WTC11 (cell line): ENCODE measurements around the gene KDM3B. TPM values are rescaled to one million over a fixed set of nuclear protein-coding genes. Genes with fewer than 3 reads are reported as not detected.
A peak's percentile ranks its signal among the peaks of the same experiment; 100 is the strongest.

Source experiments
- ATAC-seq: fragments of 200-7000 bp; cut with Tn5 transposase; 2 replicates; pipeline ENCODE4 v1.10.0; 2021; ENCODE audit warnings: mild to moderate bottlenecking, moderate library complexity
- CTCF ChIA-PET: fragments of 300-600 bp; sonication (Branson Sonifier 250); formaldehyde crosslinking; loops from one replicate; lab custom pipeline; 2021; ENCODE audit warnings: antibody characterized with exemption; lab: Charles Lee
- POLR2A ChIA-PET: fragments of 350-600 bp; sonication (Branson Sonifier 250); formaldehyde crosslinking; loops from one replicate; lab custom pipeline; 2021; ENCODE audit warnings: antibody characterized with exemption; lab: Charles Lee
- DNase-seq: peaks from one replicate; pipeline ENCODE4 v3.0.0; 2021; ENCODE audit warnings: low spot score
- H3K27ac Mint-ChIP-seq: 2 replicates; pipeline ENCODE4 v1.8.0; 2021; ENCODE audit warnings: mixed read lengths
- H3K27me3 Mint-ChIP-seq: 2 replicates; pipeline ENCODE4 v1.8.0; 2021; ENCODE audit warnings: low read depth, mild to moderate bottlenecking, moderate library complexity, mixed read lengths
- H3K36me3 Mint-ChIP-seq: 2 replicates; pipeline ENCODE4 v1.8.0; 2021; ENCODE audit warnings: mixed read lengths
- H3K4me1 Mint-ChIP-seq: 2 replicates; pipeline ENCODE4 v1.8.0; 2022; ENCODE audit warnings: mixed read lengths
- H3K4me3 Mint-ChIP-seq: 2 replicates; pipeline ENCODE4 v1.8.0; 2021; ENCODE audit warnings: mild to moderate bottlenecking, moderate library complexity, mixed read lengths
- H3K9me3 Mint-ChIP-seq: 2 replicates; pipeline ENCODE4 v1.8.0; 2021; ENCODE audit warnings: mixed read lengths
- E2F4 ChIP-seq: sonication (generic); formaldehyde crosslinking; IDR thresholded peaks from 2 replicates; pipeline ENCODE4 v1.8.1; 2022; ENCODE audit warnings: low read depth, mild to moderate bottlenecking, moderate library complexity, missing genetic modification reagents, borderline replicate concordance
- E2F5 ChIP-seq: sonication (generic); formaldehyde crosslinking; IDR thresholded peaks from 2 replicates; pipeline ENCODE4 v1.8.1; 2022; ENCODE audit warnings: mild to moderate bottlenecking, moderate library complexity, missing genetic modification reagents
- GABPB1 ChIP-seq: sonication (generic); formaldehyde crosslinking; IDR thresholded peaks from 2 replicates; pipeline ENCODE4 v1.8.1; 2023; ENCODE audit warnings: mild to moderate bottlenecking, missing genetic modification reagents
- IRF2 ChIP-seq: sonication (generic); formaldehyde crosslinking; IDR thresholded peaks from 2 replicates; pipeline ENCODE4 v1.8.0; 2022; ENCODE audit warnings: low read depth, missing genetic modification reagents, borderline replicate concordance
- KAT7 ChIP-seq: sonication (generic); formaldehyde crosslinking; IDR thresholded peaks from 2 replicates; pipeline ENCODE4 v1.8.1; 2023; ENCODE audit warnings: missing genetic modification reagents, mild to moderate bottlenecking, borderline replicate concordance
- MYBL2 ChIP-seq: sonication (generic); formaldehyde crosslinking; IDR thresholded peaks from 2 replicates; pipeline ENCODE4 v1.8.1; 2023; ENCODE audit warnings: mild to moderate bottlenecking, moderate library complexity, missing genetic modification reagents
- SMAD4 ChIP-seq: sonication (generic); formaldehyde crosslinking; IDR thresholded peaks from 2 replicates; pipeline ENCODE4 v1.8.0; 2022; ENCODE audit warnings: mild to moderate bottlenecking, missing genetic modification reagents
- STAT6 ChIP-seq: sonication (generic); formaldehyde crosslinking; conservative IDR thresholded peaks from 2 replicates; pipeline ENCODE4 v1.8.1; 2023; ENCODE audit warnings: mild to moderate bottlenecking, low read depth, missing genetic modification reagents, moderate library complexity
- TEAD1 ChIP-seq: sonication (generic); formaldehyde crosslinking; IDR thresholded peaks from 2 replicates; pipeline ENCODE4 v1.8.0; 2022; ENCODE audit warnings: mild to moderate bottlenecking, missing genetic modification reagents
- TEAD4 ChIP-seq: sonication (generic); formaldehyde crosslinking; IDR thresholded peaks from 2 replicates; pipeline ENCODE4 v1.8.0; 2022; ENCODE audit warnings: mild to moderate bottlenecking, missing genetic modification reagents
- TP53 ChIP-seq: sonication (generic); formaldehyde crosslinking; IDR thresholded peaks from 2 replicates; pipeline ENCODE4 v1.8.1; 2023; ENCODE audit warnings: mild to moderate bottlenecking, missing genetic modification reagents
- ZNF671 ChIP-seq: fragments of 250-450 bp; sonication (Bioruptor Pico); IDR thresholded peaks from 2 replicates; pipeline ENCODE4 v1.8.0; 2021; ENCODE audit warnings: mild to moderate bottlenecking
- total RNA-seq: library from RNA; stranded (reverse); gene quantifications from 3 replicates; pipeline ENCODE4 v1.2.3, GENCODE V29; 2021
- TF ChIP-seq, protein P1 (sequence below): fragments of 250-450 bp; sonication (Bioruptor Pico); IDR thresholded peaks from 2 replicates; pipeline ENCODE4 v1.9.0; 2021; ENCODE audit warnings: moderate library complexity, mild to moderate bottlenecking, inconsistent platforms, borderline replicate concordance
- TF ChIP-seq, protein P2 (sequence below): sonication (generic); formaldehyde crosslinking; IDR thresholded peaks from 2 replicates; pipeline ENCODE4 v1.8.0; 2022; ENCODE audit warnings: mild to moderate bottlenecking, missing genetic modification reagents
- TF ChIP-seq, protein P3 (sequence below): sonication (generic); formaldehyde crosslinking; IDR thresholded peaks from 2 replicates; pipeline ENCODE4 v1.8.0; 2023; ENCODE audit warnings: missing genetic modification reagents, mild to moderate bottlenecking, borderline replicate concordance
- TF ChIP-seq, protein P4 (sequence below): sonication (generic); formaldehyde crosslinking; IDR thresholded peaks from 2 replicates; pipeline ENCODE4 v1.8.0; 2023; ENCODE audit warnings: mild to moderate bottlenecking, missing genetic modification reagents
- TF ChIP-seq, protein P5 (sequence below): fragments of 250-450 bp; sonication (Bioruptor Pico); IDR thresholded peaks from 2 replicates; pipeline ENCODE4 v1.9.0; 2021; ENCODE audit warnings: mild to moderate bottlenecking

Gene KDM3B
- total RNA-seq, 1 experiment from 2014 or later: 87.9 TPM

DNA sequence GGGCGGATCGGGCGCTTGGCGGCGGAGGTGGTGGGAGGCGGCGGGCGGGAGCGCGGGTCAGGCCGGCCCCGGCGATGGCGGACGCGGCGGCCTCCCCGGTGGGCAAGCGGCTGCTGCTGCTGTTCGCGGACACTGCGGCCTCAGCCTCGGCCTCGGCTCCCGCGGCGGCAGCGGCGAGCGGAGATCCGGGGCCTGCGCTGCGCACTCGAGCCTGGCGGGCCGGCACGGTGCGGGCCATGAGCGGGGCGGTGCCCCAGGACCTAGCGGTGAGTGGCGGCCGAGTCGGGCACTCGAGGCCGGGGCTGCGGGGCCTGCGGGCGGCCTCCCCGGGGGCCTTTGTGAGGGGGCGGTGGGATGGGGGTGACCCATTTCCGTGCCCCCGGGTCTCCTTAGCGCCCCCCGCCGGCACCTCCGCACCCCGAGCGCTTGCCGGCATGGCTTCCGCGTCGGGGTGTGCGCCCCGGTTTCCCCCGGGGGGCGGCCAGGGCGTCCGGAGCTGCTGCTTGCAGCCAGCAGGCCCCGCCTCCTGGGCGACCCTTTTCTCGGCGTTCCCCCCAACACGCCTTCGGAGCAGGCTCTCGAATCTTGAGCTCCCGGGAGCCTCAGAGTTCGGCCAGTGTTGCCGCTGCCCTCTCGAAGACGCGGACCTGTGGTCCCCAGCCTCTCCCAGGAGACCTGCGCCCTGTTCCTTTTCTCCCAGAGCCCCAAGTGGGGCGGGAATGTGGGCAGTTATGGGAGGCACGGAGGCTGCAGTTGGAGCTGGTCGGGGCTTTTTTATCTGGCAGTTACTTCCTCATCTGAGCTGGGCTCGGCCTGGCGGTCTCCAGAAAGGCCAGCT, 456 bp downstream of the KDM3B start:
- peak overlapping the region; percentile 94 for H3K27ac Mint-ChIP-seq
- DNase-seq (peak; percentile 67), ATAC-seq (peak; percentile 35)
- ChIA-PET CTCF (interaction anchor here (0.6 to 5.1 kb wide), 67 partner anchors 8 to 1378 kb away, joined by 3 to 187 read pairs (median 4); partner anchors contain the start of genes BRD8, CDC23, CDC25C and CXXC5), POLR2A (interaction anchor here (0.5 to 4.9 kb wide), 13 partner anchors 15 to 190 kb away, joined by 3 to 61 read pairs (median 5); partner anchors contain the start of genes BRD8, CDC23, CDC25C and EGR1)
- H3K9me3 Mint-ChIP-seq: peaks cover 10% of the 10 kb centered on the region
- peaks cover 23% of the 10 kb centered on the region for H3K4me1 Mint-ChIP-seq
- H3K27me3 Mint-ChIP-seq: no peaks in the 10 kb centered on the region
- peaks cover 12% of the 10 kb centered on the region for H3K36me3 Mint-ChIP-seq
- peak overlapping the region; percentile 92 for H3K4me3 Mint-ChIP-seq
- 0 out of 2 replicates have a peak, but pooled peaks have one; percentile 14 for TF ChIP-seq SMAD4 (CRISPR knock-in tag)
- TF ChIP-seq ZNF671 (CRISPR knock-in tag): no peak
- TF ChIP-seq, protein P1, sequence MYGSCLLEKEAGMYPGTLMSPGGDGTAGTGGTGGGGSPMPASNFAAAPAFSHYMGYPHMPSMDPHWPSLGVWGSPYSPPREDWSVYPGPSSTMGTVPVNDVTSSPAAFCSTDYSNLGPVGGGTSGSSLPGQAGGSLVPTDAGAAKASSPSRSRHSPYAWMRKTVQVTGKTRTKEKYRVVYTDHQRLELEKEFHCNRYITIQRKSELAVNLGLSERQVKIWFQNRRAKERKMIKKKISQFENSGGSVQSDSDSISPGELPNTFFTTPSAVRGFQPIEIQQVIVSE (CRISPR knock-in tag): no peak
- TF ChIP-seq E2F4 (CRISPR knock-in tag): peak; percentile 60; the same call in 1 of the 2 replicates
- no peak for TF ChIP-seq KAT7 (CRISPR knock-in tag)
- 0 out of 2 replicates have a peak, but pooled peaks have one; percentile 35 for TF ChIP-seq TP53 (CRISPR knock-in tag)
- TF ChIP-seq, protein P2, sequence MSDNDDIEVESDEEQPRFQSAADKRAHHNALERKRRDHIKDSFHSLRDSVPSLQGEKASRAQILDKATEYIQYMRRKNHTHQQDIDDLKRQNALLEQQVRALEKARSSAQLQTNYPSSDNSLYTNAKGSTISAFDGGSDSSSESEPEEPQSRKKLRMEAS (CRISPR knock-in tag): 0 out of 2 replicates have a peak, but pooled peaks have one; percentile 54
- TF ChIP-seq, protein P3, sequence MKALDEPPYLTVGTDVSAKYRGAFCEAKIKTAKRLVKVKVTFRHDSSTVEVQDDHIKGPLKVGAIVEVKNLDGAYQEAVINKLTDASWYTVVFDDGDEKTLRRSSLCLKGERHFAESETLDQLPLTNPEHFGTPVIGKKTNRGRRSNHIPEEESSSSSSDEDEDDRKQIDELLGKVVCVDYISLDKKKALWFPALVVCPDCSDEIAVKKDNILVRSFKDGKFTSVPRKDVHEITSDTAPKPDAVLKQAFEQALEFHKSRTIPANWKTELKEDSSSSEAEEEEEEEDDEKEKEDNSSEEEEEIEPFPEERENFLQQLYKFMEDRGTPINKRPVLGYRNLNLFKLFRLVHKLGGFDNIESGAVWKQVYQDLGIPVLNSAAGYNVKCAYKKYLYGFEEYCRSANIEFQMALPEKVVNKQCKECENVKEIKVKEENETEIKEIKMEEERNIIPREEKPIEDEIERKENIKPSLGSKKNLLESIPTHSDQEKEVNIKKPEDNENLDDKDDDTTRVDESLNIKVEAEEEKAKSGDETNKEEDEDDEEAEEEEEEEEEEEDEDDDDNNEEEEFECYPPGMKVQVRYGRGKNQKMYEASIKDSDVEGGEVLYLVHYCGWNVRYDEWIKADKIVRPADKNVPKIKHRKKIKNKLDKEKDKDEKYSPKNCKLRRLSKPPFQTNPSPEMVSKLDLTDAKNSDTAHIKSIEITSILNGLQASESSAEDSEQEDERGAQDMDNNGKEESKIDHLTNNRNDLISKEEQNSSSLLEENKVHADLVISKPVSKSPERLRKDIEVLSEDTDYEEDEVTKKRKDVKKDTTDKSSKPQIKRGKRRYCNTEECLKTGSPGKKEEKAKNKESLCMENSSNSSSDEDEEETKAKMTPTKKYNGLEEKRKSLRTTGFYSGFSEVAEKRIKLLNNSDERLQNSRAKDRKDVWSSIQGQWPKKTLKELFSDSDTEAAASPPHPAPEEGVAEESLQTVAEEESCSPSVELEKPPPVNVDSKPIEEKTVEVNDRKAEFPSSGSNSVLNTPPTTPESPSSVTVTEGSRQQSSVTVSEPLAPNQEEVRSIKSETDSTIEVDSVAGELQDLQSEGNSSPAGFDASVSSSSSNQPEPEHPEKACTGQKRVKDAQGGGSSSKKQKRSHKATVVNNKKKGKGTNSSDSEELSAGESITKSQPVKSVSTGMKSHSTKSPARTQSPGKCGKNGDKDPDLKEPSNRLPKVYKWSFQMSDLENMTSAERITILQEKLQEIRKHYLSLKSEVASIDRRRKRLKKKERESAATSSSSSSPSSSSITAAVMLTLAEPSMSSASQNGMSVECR: peak; percentile 43; the same call in 1 of the 2 replicates
- TF ChIP-seq IRF2: no peak
- no peak for TF ChIP-seq STAT6 (CRISPR knock-in tag)
- 0 out of 2 replicates have a peak, but pooled peaks have one; percentile 30 for TF ChIP-seq E2F5 (CRISPR knock-in tag)
- TF ChIP-seq, protein P4, sequence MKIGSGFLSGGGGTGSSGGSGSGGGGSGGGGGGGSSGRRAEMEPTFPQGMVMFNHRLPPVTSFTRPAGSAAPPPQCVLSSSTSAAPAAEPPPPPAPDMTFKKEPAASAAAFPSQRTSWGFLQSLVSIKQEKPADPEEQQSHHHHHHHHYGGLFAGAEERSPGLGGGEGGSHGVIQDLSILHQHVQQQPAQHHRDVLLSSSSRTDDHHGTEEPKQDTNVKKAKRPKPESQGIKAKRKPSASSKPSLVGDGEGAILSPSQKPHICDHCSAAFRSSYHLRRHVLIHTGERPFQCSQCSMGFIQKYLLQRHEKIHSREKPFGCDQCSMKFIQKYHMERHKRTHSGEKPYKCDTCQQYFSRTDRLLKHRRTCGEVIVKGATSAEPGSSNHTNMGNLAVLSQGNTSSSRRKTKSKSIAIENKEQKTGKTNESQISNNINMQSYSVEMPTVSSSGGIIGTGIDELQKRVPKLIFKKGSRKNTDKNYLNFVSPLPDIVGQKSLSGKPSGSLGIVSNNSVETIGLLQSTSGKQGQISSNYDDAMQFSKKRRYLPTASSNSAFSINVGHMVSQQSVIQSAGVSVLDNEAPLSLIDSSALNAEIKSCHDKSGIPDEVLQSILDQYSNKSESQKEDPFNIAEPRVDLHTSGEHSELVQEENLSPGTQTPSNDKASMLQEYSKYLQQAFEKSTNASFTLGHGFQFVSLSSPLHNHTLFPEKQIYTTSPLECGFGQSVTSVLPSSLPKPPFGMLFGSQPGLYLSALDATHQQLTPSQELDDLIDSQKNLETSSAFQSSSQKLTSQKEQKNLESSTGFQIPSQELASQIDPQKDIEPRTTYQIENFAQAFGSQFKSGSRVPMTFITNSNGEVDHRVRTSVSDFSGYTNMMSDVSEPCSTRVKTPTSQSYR: no peak
- 0 out of 2 replicates have a peak, but pooled peaks have one; percentile 21 for TF ChIP-seq TEAD4 (CRISPR knock-in tag)
- TF ChIP-seq MYBL2 (CRISPR knock-in tag): 0 out of 2 replicates have a peak, but pooled peaks have one; percentile 55
- TF ChIP-seq GABPB1 (CRISPR knock-in tag): no peak; the same call in 1 of the 2 replicates
- TF ChIP-seq TEAD1 (CRISPR knock-in tag): peak; percentile 51; the same call in 1 of the 2 replicates
- TF ChIP-seq, protein P5, sequence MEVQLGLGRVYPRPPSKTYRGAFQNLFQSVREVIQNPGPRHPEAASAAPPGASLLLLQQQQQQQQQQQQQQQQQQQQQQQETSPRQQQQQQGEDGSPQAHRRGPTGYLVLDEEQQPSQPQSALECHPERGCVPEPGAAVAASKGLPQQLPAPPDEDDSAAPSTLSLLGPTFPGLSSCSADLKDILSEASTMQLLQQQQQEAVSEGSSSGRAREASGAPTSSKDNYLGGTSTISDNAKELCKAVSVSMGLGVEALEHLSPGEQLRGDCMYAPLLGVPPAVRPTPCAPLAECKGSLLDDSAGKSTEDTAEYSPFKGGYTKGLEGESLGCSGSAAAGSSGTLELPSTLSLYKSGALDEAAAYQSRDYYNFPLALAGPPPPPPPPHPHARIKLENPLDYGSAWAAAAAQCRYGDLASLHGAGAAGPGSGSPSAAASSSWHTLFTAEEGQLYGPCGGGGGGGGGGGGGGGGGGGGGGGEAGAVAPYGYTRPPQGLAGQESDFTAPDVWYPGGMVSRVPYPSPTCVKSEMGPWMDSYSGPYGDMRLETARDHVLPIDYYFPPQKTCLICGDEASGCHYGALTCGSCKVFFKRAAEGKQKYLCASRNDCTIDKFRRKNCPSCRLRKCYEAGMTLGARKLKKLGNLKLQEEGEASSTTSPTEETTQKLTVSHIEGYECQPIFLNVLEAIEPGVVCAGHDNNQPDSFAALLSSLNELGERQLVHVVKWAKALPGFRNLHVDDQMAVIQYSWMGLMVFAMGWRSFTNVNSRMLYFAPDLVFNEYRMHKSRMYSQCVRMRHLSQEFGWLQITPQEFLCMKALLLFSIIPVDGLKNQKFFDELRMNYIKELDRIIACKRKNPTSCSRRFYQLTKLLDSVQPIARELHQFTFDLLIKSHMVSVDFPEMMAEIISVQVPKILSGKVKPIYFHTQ (CRISPR knock-in tag): no peak
